Measurements from ENCODE around the gene NSD1.
A peak's percentile ranks its signal among the peaks of the same experiment; 100 is the strongest.

The NSD1 gene

DNA sequence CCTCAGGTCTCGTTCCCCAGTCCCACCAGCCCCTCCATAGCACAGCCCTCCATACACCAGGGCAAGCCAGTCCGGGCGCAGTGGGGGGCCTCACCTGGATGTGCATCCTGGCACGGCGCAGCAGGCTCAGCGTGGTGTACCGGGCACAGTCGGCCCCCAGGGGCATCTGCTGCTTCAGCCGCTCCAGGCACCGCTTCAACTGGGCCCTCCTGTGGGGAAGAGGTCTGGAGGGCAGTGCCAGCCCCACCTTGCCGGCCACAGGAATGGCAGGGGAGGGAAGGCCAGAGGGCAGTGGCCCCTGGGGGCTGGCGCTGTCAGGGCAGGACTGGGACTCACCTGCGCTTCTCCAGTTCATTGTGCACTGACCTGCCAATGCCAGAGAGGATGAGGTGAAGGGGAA lies 176.8 kb downstream of the NSD1 start:
- no peak for DNase-seq

DNA sequence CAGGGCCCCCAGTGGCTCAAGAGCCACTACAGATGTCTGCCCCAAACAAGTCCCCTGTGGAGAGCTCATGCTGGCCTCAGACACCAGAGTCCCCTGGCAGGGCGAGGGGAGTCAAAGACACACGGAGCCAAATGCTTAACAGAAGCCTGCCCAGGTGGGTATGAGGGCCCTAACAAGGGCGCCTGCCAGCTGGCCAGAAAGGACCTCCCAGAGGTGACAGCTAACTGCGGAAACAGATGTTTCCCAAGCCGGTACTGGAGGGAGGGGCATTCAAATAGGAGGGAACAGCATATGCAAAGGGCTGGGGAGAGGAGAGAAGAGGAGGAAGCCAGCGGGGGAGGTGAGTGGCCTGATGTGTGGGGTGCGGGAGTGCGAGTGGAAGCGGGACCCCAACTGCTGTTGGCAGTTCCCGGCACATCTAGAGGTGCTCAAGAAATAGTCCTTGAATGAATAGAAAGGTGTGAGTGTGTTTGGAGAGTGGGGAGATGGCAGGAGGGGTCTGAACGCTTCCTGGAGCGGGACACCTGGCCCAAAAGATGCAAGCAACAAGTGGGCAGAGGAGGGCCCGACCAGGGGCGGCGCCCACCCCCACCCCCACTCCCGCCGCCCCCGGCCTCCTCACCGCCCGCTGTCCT lies 177.3 kb downstream of the NSD1 start:
- DNase-seq: peak; percentile 66

DNA sequence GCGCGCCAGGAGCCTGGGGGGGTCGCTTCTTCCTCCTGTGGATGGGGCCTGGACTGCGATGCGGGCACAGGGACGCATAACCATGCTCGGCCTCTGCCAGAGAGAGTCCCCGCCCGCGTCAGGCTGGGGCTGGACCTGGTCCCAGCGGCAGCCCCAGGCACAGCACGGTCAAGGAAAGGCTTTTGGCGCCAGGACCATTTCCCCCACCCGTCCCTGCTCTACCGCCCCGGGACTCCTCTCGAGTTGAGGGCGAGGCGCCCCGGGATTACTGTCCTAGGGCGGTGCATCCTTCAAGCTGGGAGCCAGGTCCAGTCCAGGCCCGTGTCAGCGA lies 177.8 kb downstream of the NSD1 start:
- no peak for DNase-seq

DNA sequence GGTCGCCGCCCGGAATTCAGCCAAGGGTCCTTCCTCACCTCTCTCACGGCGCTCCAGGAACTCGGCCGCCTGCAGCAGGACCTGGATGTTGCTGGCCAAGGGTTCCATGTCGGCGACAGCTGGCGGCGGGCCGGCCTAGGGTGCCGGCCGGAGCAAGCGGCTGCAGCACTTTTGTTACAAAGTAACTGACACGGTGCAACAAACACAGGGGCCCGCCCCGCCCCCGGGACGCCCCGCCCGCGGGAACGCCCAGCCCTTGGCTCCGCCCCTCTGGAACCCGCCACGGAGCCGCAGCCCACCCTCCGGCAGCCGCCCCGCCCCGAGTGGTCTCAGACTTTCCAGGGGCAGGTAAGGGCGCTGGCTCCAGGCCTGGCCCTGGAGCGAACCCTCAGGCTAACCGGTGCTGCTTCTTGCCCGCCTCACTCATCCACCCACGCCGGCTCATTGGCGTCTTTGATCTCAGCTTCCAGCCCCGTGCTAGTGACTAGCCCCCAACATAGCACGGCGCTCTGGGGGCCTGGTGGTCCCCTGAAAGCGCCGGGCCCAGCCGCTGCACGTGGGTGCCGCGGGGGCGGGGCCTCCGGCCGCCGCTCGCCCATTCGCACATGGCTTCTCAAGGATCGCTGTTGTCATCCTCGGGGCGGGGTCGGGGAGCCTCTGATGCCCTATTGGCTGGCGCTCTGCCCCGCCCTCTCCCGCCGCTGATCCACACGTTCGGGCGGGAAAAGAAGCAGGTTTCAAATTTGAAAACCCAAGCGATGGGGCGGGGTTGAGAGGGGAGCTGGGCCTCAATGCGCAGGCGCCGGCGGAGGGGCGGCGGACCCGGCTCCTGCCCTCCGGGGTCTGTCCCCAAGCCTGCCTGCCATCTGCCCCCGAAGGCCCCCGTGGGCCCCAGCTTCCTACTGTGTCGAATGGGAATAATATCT lies 178.4 kb downstream of the NSD1 start, which contains the start of gene MXD3:
MXD3 (minus strand) TSS at position 176 of the 926 bp plus-strand sequence; CDS start at position 108, 68 bp downstream.
- peak; percentile 97 for DNase-seq

DNA sequence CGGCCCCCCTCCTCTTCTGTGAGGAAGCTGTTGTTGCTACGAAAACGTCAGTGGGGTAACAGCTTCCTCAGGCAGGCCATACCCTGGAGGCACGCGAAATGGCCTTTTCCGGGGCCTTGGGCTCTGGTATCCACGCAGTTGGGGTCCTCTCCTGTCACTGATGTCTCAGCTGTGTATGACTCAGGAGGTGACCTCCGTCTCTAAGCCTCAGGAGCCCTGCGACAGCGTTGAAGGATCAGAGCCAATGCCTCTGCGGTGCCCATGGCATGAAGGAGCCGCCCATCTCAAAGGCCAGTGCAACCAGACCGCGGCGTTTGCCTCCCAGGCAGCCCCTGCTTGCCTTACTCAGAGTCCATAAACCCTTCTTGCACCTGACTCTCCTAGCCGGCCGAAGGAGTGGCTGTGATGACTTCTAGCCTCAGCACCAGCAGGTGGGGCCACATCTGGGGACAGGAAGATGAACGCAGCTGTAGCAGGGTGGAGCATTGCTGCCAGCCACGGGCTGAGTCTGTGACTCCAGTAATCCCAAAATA lies 179.1 kb downstream of the NSD1 start:
- DNase-seq: peak; percentile 72

DNA sequence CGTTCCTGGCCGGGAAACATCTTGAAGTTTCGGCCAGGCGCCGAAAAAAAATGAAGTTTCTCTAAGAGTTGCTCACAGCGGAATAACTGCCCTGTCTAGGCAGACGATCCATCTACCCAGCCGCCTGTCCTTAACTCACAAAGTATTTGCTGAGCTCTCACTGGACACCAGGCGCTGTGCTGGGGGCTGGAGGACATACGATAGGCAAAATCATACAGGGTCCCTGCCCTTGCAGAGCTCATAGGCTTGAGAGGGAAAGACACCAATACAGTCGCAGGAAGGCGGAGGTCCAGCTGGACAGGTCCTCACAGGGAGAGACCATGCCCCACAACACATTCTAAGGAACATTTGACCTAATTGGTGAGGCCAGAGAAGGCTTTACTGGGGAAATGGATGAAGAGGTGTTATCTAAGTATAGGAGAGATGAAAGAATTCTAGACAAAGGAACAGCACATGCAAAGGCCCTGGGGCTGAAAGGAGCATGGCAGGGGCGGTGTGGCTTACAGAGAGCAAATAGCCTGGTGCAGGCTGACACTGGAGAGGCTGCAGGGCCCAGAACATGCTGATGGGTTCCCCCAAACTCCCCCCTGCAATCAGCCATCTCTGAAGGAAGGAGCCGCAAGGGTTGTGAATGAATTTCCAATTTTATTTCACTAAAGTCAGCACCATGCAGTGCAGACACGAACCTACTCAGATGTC lies 180.1 kb downstream of the NSD1 start:
- DNase-seq: no peak

DNA sequence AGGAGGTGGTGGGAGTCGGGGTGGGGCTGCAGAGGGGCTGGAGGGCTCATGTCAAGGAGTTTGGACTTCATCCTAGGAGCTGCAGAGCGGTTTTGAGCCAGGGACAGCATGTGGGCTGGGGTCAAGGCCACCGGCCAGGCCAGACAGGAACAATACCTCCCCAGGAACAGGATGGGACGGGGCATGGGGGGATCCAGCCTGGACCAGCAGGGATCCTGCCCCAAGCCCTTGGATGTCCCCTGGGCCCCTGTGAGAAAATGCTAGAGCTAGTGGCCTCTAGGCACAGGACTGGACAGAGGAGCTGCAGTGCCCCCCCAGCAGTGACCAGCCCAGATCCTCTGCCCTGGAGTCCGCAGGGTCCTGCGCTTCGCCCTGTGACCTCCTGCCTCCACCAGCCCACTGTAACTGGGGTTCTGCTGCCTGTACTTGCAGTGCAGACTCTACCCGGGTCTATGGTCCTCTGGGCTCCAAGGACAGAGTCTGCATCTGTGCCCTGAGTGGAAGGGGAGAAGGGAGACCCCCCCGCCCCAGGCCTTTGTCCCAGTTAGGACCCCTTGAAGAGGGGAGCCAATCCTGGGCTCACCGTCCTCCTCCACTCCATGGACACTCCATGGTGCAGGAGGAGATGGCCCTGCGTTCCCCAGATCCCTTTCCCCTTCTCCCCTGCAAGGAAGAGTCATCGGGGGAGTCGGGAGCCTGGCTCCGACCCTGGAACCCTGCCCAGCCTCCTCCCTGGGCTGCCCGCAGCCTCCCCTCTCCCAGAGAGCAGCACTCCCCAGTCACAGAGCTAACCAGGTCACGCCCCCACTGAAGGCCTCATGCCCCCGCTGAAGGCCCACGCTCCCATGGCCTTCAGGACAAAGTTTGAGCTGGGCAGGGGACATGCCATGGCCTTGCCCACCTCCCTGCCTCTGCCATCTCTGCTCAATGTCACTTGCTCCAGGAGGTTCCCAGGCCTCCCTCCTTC lies 181.1 kb downstream of the NSD1 start:
- DNase-seq: no peak

DNA sequence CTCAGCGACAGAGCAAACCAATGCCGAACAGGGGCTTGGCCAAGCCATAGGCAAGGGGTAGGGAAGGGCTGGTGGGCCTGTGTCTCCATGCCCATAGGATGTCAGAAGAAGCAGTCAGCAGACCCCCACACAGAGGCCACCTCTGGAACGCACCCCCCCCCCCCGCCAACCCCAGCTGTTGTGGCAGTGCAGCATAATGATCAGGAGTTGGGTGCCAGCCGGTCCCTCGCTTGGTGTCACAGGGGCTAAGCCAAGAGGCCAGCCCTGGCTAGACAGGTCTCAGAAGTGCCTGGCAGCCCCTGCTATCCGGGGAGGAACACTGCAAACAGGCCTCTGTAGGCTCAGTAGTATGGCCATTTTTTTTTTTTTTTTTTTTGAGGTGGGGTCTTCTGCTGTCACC lies 181.8 kb downstream of the NSD1 start:
- no peak for DNase-seq

DNA sequence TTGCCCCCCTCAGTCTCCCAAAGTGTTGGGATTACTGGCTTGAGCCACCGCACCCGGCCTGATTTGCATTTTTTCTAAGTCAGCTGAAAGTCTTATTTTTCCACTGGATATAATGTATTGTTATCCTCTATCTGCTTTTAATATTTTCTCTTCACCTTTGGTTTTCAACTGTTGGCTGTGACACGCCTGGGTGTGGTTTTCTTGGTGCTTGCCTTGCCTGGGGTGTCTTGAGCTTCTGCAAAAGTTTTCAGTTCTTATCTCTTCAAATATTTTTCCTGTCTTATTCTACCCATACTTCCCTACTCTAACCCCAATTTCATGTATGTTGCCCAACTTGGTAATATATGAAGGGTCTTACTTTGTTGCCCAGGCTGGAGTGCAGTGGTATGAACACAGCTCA lies 182.4 kb downstream of the NSD1 start:
- DNase-seq: no peak

DNA sequence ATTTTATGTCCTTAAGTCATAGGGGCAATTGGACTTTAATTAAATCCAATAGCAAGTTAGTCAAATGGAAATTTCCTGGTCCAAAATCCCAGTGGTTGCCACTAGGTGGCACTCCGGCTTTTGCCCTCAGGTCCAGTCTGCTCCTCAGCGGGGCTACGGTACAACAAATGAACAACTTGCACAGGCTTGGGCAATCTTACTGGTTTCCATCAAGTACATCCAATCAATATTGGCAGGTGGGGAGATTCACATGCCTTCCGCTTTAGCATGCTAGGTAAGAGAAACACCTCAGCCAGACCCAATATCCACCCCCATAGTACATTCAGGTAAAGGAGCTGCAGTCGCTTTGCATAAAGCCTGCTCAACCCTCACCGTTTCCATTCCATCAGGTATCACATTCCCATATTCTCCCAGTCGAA lies 184.4 kb downstream of the NSD1 start:
- DNase-seq: peak; percentile 79

DNA sequence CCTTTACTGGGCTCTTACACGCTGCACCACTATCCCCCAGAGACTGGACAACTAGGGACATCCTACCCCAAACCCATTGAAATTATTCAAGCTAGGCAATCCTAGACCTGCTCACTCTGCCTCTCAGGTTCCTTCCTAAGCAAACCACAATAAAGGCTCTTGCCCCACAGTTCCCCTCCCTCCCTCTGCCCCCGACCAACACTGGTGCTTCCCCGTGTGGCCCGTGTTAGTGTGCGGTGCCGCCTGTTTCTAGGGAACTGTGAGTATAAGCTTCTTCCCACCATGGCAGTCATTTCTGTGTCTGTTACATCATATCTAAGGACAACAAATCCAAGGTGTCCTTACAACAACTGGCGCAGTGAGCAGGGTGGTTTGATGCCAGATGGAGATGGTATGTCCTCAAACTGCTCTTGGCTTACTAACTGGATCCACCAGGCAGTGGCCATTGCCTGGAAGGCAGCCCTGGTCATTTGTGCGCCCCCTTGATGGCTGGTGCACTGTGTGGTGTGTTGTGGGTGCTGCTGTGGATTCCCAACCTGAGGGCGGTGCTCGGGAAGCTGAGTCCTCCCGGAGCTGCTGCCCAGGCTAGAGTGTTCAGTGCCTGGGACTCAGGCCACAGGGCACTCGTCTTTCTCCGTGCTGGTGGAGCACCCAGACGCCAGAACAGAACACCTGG lies 186.5 kb downstream of the NSD1 start:
- DNase-seq: peak; percentile 32

DNA sequence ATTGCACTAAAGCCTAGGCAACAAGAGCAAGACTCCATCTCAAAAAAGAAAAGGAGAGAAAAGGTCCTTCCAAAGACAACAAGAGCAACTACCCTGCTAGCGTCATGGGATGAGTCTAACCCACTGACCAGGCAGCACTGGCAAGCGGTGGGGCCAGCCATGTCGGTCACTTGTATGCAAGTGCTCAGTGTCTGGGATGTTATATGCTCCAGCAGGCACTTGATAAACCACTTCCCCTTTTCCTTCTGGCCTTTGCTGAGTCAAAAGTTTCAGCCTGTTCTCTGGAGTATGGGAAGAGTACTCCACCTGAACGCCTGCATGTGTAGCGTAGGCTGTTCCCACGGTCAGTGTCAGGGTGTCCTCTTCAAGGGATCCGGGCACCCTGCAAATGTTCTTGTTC lies 187.3 kb downstream of the NSD1 start:
- DNase-seq: peak; percentile 91

DNA sequence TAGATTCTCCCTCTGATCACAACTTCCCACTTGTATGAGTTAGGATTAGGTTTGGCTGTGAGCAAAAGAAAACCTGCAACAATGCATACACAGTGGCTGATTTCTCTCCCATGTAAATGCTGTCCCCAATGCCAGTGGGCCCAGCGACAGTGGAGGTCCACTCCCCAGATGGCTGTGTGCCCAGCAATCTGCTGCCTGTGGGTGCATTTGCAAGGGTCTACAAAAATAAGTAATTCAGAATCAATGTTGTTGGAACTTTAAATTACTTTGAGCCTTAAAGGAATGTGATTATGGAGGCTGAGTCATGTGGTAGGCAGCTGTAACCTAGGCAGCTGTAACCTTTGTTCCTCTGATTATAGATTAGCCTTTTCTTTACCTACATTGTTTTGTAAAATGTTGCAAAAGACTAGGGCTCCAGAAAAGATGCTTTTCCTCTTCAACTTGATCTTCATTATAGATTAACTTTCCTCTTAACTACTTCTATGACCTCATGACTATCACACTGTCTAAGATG lies 192.4 kb downstream of the NSD1 start:
- DNase-seq: no peak

DNA sequence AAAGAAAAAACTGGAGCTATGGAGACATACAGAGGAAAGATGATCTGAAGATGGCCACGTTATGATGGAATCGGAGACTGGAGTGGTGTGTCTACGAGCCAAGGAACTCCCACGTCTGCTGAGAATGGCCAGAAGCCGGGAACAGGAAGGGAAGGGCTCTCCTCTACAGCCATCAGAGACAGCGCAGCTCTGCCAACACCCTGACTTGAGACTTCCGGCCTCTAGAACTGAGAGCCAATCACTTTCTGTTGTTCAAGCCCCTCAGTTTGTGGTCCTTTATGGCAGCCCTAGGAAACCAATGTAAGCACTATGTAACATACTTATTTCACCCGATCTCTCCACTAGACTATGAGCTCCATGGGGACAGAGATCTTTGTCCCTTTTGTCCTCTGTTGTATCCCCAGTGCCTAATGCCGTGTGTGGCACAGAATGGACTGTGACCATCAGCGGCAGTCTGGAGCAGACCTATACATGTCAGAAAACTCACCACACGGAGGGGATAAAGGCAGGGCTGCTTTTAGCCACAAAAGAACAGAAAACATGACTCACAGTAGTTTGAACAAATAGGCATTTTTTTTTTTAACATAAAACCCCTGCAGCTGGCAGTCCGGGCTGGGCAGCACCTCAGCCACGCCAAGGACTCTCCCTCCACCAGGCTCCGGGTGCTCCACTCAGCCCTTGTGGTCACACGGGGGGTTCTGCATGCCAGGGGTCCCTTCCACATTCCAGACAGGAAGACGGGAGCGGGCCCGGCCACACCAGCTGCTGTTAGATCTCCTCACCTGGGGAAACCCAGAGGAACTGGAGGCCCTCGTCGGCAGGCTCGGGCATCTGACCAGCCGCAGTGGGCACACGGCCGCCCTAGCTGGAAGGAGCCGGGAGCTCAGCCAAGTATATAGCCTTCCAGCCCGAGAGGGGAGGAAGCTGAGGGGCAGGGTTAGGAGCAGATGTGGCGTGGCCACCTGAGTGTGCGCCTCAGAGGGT lies 194.3 kb downstream of the NSD1 start:
- DNase-seq: peak; percentile 76

DNA sequence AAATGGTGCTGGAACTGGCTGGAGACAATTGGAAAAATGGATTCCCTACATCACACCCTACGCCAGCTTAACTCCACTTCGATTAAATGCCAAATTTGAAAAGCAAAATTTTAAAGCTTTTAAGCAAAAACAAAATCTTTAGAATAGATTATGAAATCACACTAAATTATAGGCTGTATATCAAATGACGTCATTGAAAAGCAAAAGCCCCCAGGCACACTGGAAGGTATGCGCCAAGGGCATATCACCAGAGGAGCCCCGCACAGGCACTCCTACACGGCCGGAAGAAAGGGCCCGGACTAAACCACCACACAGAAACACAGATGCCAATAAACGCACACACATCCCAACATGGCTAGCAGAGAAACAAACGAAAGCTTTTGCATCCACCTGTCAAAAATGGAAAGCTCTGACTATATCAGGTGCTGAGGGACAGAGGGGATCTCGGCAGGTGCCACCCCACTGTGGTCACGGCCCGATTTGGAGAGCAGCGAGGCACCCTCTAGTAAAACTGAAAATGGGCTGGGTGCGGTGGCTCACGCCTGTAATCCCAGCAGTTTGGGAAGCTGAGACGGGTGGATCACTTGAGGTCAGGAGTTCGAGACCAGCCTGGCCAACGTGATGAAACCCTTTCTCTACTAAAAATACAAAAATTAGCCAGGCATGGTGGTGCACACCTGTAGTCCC lies 195.1 kb downstream of the NSD1 start:
- DNase-seq: no peak

DNA sequence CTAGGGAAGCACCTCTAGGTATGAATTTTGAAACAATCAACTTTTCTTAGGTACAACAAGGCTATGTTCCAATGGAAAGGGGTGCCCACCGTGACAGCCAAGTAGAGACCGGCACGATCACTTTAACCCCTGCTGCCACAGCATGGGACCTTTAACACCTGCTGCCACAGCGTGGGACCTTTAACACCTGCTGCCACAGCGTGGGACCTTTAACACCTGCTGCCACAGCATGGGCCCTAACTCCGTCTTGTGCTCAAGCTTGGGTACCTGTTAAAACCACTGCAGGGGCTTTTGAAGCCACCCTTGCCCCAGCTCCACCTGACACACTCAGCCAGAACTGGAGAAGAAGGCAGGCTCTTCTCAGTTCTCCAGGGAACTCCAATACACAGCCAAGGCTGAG lies 196.3 kb downstream of the NSD1 start:
- DNase-seq: no peak

DNA sequence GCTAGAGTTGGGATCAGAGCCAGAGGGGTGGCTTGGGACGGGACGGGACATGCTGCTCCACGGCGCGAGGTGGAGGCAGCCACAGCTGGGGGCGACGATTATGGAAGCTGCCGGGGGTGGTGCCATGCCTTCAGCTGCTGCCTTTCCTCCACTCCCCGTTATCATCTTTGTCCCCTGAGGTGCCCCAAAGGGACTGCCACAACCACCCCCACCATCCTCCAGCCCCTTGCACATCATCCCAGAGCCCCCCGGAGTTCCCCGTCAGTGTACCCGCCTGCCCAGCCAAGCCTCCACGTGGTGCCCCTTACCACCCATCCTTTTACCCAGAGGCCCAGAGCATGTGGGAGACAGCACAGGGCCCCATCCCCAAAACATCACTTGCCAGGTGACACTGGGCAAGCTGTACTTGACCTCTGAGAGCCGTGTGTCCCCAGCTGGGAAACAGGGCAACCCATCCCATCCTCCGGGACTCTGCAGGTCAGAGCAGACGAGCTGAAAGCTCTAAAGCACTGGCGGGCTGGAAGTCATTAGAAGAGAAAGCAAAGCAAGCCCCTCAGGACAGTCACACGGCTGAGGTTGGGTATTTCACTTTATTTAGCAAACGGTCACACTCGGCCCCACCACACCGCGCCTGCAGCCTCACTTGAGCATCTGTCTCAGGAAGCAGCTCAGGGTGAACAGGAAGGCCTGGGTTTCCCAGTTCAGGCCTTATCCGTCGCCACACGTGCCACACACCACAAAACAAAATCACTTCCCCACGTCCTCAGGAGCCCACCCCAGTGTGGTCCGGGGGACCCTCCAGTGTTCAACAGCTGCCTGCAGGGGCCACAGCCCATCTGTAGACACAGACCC lies 197.6 kb downstream of the NSD1 start:
- DNase-seq: peak; percentile 25

Data from MV-4-11 (cell line).